Small intestine (tissue), 7 donors: ENCODE results near the gene DCC. TPM values are rescaled to one million over a fixed set of nuclear protein-coding genes. Genes with fewer than 3 reads are reported as not detected.

Experiments used
- DNase-seq, 2 donors: peaks; one replicate each; pipeline versions ENCODE4 v3.0.0 to v3.0.0-alpha.2; 2013
- FAIRE-seq: peaks from 2 replicates; lab custom pipeline; 2012; peaks lifted over from hg19 to GRCh38; lab: Jason Lieb, UNC
- H3K27ac ChIP-seq, 3 donors: one replicate each; pipeline ENCODE4 v1.5.1; 2013; ENCODE audit warnings: low read length in 2 of 3, mild to moderate bottlenecking in 2 of 3, control low read depth in 1 of 3, inconsistent platforms in 1 of 3, low read depth in 1 of 3, moderate library complexity in 1 of 3
- H3K27me3 ChIP-seq, 3 donors: one replicate each; pipeline ENCODE4 v1.6.1; 2013; ENCODE audit warnings: low read length in 3 of 3, inconsistent platforms in 1 of 3; ENCODE audit not compliant: control insufficient read depth in 3 of 3, insufficient read depth in 3 of 3
- H3K36me3 ChIP-seq, 3 donors: one replicate each; pipeline ENCODE4 v1.6.1; 2013; ENCODE audit warnings: low read length in 3 of 3, inconsistent platforms in 1 of 3, low read depth in 1 of 3, mild to moderate bottlenecking in 1 of 3, moderate library complexity in 1 of 3; ENCODE audit not compliant: control insufficient read depth in 3 of 3, insufficient read depth in 2 of 3
- H3K4me1 ChIP-seq, 3 donors: one replicate each; pipeline ENCODE4 v1.6.1; 2013; ENCODE audit warnings: low read length in 2 of 3, inconsistent platforms in 1 of 3, low read depth in 1 of 3, mild to moderate bottlenecking in 1 of 3, moderate library complexity in 1 of 3; ENCODE audit not compliant: control insufficient read depth in 3 of 3, insufficient read depth in 2 of 3
- H3K4me3 ChIP-seq, 3 donors: one replicate each; pipeline ENCODE4 v1.5.1; 2013; ENCODE audit warnings: low read length in 3 of 3, control low read depth in 1 of 3, inconsistent platforms in 1 of 3, low read depth in 1 of 3, mild to moderate bottlenecking in 1 of 3, moderate library complexity in 1 of 3
- H3K9me3 ChIP-seq, 2 donors: one replicate each; pipeline ENCODE4 v1.6.1; 2013; ENCODE audit warnings: low read depth in 1 of 2, low read length in 1 of 2; ENCODE audit not compliant: control insufficient read depth in 2 of 2, insufficient read depth in 1 of 2
- WGBS, 3 donors: extraction: QIAGEN DNeasy Blood & Tissue Kit; methylation state at CpG; one replicate each; pipeline ENCODE4 v1.1.7; 2013; 5-methylcytosine and 5-hydroxymethylcytosine counted together
- polyA plus RNA-seq, 4 donors: library from polyadenylated mRNA; stranded (reverse) in 3 of 4; unstranded in 1 of 4; fragments of 200-250 nt in 3 of 4; fragments of 120-200 nt in 1 of 4; gene quantifications; one replicate each; pipeline versions ENCODE4 v1.2.1 to v1.2.3, GENCODE V29; 2013
- donor health status: healthy with polysubstance abuse.
- donor health status: control.
- donor health status: control.
- donor health status: Bipolar disorder and iron deficiency.
- donor health status: healthy.

DCC gene
- polyA plus RNA-seq, 4 donors: 0.03 to 0.30 TPM; not detected in 2

GRCh38 chr18:53139746-53140500, 799.9 kb downstream of the DCC start:
- 68 to 80% (median 70%) methylated on average over 5 of the region's 5 CpGs for WGBS, 3 donors
- Histone ChIP-seq H3K36me3 (no peaks in the 10 kb centered on the region), H3K9me3 (peaks cover 0 to 3% of the 10 kb centered on the region in 2 donors), H3K4me3 (no peak overlapping the region), H3K27me3 (no peaks in the 10 kb centered on the region), H3K4me1 (no peaks in the 10 kb centered on the region), H3K27ac (no peak overlapping the region)
- no peak for FAIRE-seq
- no peak for DNase-seq

- 64 to 69% (median 69%) methylated on average over 4 of the region's 4 CpGs for WGBS, 3 donors
- Histone ChIP-seq H3K27me3 (no peaks in the 10 kb centered on the region), H3K9me3 (peaks cover 0 to 3% of the 10 kb centered on the region in 2 donors), H3K27ac (no peak overlapping the region), H3K36me3 (no peaks in the 10 kb centered on the region), H3K4me3 (no peak overlapping the region), H3K4me1 (no peaks in the 10 kb centered on the region)
- FAIRE-seq (no peak), DNase-seq (no peak)
These were observed 802.0 kb downstream of the DCC start for GRCh38 chr18:53142005-53142404.

DNA sequence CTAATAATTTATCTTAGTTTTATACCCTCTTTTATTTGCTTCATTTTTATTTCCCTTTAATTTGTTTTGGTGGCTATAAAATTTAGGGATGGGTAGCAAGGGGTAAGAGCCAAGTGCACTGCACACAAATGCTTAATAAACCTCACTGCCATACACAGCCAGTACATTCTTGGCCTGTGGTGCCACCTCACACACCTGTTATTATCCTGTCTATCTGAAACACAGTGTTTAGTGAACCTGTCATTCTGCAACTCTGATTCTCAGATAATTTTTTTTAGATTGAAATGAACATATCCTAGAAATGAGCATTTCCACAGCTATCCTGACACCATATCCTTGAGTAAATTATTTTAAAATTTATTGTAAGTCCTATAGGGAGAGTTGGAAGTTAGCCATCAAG, 807.5 kb downstream of the DCC start:
- Histone ChIP-seq H3K4me1 (no peaks in the 10 kb centered on the region), H3K27ac (no peak overlapping the region), H3K9me3 (no peaks in the 10 kb centered on the region), H3K27me3 (no peaks in the 10 kb centered on the region), H3K4me3 (no peak overlapping the region), H3K36me3 (no peaks in the 10 kb centered on the region)
- DNase-seq (no peak), FAIRE-seq (no peak)

- H3K9me3 ChIP-seq: no peaks in the 10 kb centered on the region
- no peaks in the 10 kb centered on the region for H3K4me1 ChIP-seq
- no peak overlapping the region for H3K27ac ChIP-seq
- H3K4me3 ChIP-seq: no peak overlapping the region
- no peak for DNase-seq
- no peaks in the 10 kb centered on the region for H3K27me3 ChIP-seq
- no peak for FAIRE-seq
- WGBS, 3 donors: 61 to 69% (median 62%) methylated on average over 5 of the region's 5 CpGs
- no peaks in the 10 kb centered on the region for H3K36me3 ChIP-seq
These were observed 808.1 kb downstream of the DCC start for GRCh38 chr18:53148123-53148522.

GRCh38 chr18:53152476-53152875, 812.5 kb downstream of the DCC start:
- FAIRE-seq: no peak
- 58 to 74% (median 62%) methylated on average over 2 of the region's 2 CpGs for WGBS, 3 donors

GRCh38 chr18:53153281-53153680, 813.3 kb downstream of the DCC start:
- Histone ChIP-seq H3K9me3 (no peaks in the 10 kb centered on the region), H3K27ac (no peak overlapping the region), H3K27me3 (no peaks in the 10 kb centered on the region), H3K4me3 (no peak overlapping the region), H3K4me1 (no peaks in the 10 kb centered on the region), H3K36me3 (no peaks in the 10 kb centered on the region)
- no peak for DNase-seq
- FAIRE-seq: no peak
- WGBS, 3 donors: 24 to 40% (median 31%) methylated on average over 4 of the region's 4 CpGs

More at GRCh38 chr18:53152476-53152875, 812.5 kb downstream of the DCC start:
- DNase-seq: no peak
- Histone ChIP-seq H3K9me3 (no peaks in the 10 kb centered on the region), H3K27ac (no peak overlapping the region), H3K4me3 (no peak overlapping the region), H3K27me3 (no peaks in the 10 kb centered on the region), H3K4me1 (no peaks in the 10 kb centered on the region), H3K36me3 (no peaks in the 10 kb centered on the region)

GRCh38 chr18:53153800-53154199, 813.8 kb downstream of the DCC start:
- Histone ChIP-seq H3K36me3 (no peaks in the 10 kb centered on the region), H3K4me3 (no peak overlapping the region), H3K9me3 (no peaks in the 10 kb centered on the region), H3K27ac (no peak overlapping the region), H3K4me1 (no peaks in the 10 kb centered on the region), H3K27me3 (no peaks in the 10 kb centered on the region)
- FAIRE-seq (no peak), DNase-seq (no peak)
- WGBS, 3 donors: 78 to 81% (median 79%) methylated on average over 5 of the region's 5 CpGs

- no peaks in the 10 kb centered on the region for H3K36me3 ChIP-seq
- no peaks in the 10 kb centered on the region for H3K9me3 ChIP-seq
These were observed 825.8 kb downstream of the DCC start for GRCh38 chr18:53165770-53166169.

DNA sequence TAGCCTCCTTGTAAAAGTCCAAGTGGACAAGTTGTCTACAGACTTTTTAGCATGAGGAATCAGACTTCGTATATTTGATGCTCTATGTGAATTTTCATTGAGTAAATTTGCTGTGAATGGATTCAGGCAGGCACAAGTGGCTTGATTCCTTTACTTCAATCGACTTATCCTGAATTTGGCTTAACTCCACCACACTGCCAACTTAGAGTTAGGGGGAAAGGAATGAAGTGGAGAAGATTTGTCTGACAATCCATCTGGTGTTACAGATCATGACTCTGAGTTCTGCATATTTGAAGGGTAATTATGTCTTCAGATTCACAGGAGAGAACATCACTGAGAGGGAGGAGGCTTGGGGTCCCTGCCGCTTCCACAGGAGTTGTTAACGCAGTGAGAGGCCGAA, 829.3 kb downstream of the DCC start:
- WGBS, 3 donors: 73 to 83% (median 74%) methylated on average over 5 of the region's 5 CpGs
- no peak for FAIRE-seq
- no peak overlapping the region for H3K27ac ChIP-seq

More at GRCh38 chr18:53165770-53166169, 825.8 kb downstream of the DCC start:
- Histone ChIP-seq H3K4me1 (no peaks in the 10 kb centered on the region), H3K27me3 (no peaks in the 10 kb centered on the region), H3K27ac (no peak overlapping the region), H3K4me3 (no peak overlapping the region)
- no peak for DNase-seq
- FAIRE-seq: no peak
- 64 to 78% (median 73%) methylated on average over 1 of the region's 1 CpG for whole genome bisulfite sequencing, 3 donors

More for the DNA sequence above, 829.3 kb downstream of the DCC start:
- DNase-seq: no peak
- Histone ChIP-seq H3K36me3 (no peaks in the 10 kb centered on the region), H3K27me3 (no peaks in the 10 kb centered on the region), H3K4me1 (no peaks in the 10 kb centered on the region), H3K4me3 (no peak overlapping the region), H3K9me3 (no peaks in the 10 kb centered on the region)
